Stimulated activated CD8-positive, alpha-beta memory T cell treated with anti-CD3 and anti-CD28 coated beads, Interleukin-12 subunit alpha, Interleukin-12 subunit beta, amount 100 ng/mL, for 1 hour (primary cell): ENCODE results near the gene RMND5A.

Experiments
- DNase-seq: peaks from one replicate; pipeline ENCODE4 v3.0.0-alpha.2; 2020; ENCODE audit warnings: low read depth

RMND5A gene

DNA sequence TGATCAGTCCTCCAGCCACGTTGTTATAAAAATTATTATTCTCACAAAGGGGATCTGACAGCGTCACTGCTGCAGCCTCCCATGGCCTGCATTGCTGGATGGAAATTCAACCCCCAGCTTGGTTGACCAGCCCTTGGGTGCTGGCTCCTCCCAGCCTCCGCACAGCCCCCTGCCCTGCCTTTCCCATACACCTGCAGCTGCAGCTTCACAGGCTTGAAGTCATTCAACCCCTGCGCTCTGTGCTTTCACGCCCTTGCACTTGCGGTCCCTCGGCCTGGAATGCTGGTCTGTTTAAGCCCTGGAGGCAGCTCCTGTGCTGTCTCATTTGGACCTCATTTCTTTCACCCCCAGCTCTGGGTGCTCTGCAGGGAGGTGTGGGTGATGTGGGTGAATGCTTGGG is 71.5 kb downstream of the RMND5A start:
- no peak for DNase-seq

DNA sequence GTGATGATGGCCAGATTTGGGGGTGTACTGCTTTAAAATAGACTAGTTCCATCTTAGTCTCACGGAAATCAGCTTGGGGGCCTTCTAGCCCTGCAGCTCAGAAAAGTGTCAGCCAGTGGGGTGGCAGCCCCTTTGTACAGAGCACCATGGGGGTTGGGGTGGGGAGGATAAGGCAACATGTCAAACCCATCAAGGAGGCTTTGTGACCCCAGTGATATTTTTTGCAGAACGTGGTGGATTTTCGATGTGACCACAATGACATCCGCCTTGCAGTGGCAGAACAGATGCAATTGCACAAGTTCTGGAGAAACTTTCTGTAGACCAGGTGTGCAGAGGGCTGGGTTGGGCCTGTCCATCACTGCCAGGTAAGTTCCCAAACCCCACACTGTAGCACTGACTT is 73.7 kb downstream of the RMND5A start:
- no peak for DNase-seq

DNA sequence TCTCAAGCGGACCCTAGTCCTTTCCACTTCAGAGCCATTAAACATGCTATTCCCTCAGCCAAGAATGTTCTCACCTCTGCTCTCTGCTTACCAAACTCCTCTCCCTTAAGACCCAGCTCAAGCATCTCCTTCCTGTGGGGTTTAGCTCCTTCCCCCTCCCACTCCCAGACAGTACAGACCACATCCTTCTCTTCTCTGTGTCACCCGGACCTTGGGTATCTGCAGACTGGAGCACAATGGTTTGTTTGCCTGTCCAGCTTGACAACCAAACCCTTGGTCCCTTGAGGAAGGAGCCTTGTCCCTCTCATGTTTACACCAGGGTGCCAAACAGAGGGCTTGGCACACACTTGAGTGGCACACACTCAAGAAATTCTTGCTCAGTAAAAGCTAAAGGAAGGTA is 74.8 kb downstream of the RMND5A start:
- no peak for DNase-seq

DNA sequence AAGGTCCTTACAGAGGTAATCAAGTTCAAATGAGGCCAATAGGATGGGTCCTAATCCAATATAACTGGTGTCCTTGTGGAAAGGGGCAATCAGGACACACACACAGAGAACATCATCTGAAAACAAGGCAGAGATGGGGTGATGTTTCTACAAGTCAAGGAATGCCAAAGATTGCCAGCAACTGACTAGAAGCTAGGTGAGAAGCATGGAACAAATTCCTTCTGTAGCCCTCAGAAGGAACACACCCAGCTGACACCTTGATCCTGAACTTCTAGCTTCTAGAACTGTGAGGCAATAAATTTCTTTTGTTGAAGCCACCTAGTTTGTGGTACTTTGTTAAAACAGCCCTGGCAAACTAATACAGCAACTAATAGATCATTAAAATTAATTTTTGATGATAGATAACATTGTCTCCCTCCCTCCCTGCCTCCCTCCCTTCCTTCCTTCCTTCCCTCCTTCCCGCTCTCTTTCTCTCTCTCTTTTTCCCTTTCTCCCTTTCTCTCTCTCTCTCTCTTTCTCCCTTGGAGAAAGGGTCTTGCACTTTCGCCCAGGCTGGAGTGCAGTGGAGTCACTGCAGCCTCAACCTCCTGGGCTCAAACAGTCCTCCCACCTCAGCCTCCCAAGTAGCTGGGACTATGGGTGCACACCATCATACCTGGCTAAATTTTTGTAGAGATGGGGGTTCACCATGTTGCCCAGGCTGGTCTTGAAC is 80.9 kb downstream of the RMND5A start:
- DNase-seq: no peak

DNA sequence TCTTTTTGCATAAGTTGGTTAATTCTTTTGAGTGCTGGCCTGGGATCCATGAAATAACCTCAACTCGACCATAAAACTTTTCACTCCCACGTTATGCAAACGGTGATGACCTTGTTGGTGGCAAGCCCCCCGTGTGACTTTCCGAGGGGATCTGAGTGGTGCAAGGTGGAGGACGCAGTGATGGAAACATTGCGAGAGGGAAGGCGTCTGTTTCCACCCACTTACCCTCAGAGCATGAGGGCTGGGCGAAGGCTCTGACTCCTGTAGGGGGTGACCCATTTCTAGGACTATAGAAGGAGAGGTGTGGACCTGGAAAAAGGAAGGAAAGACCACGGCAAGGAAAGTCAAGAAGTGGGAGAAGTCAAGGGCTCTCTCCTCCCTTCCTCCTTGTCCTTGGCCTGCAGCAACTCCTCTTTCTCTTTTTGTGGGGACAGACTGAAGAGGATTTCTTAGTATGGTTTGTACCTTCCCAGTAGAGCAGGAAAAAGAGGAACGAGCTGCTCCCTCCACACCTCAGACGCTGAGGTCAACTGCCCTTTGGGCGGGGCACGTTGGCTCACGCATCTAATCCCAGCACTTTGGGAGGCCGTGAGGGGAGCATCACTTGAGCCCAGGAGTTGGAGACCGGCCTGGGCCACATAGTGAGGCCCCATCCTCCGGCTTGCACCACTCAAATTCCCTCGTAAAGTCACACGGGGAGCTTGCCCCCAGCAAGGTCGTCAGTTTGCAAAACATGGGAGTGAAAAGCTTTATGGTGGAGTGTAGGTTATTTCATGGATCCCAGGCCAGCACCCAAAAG is 86.2 kb downstream of the RMND5A start:
- no peak for DNase-seq

DNA sequence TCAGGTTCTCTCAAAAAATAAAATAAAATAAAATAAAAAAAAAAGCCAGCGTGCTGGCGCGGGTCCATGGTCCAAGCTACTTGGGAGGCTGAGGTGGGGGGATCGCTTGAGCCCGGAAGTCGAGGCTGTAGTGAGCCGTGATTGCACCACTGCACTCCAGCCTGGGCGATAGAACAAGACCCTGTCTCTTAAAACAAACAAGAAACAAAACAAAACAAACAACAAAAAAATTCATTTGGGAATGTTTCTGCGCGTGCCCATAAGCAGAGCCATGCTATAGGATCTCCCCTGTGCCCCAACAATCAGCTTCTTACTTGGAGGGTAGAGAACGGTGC is 87.0 kb downstream of the RMND5A start:
- DNase-seq: no peak

DNA sequence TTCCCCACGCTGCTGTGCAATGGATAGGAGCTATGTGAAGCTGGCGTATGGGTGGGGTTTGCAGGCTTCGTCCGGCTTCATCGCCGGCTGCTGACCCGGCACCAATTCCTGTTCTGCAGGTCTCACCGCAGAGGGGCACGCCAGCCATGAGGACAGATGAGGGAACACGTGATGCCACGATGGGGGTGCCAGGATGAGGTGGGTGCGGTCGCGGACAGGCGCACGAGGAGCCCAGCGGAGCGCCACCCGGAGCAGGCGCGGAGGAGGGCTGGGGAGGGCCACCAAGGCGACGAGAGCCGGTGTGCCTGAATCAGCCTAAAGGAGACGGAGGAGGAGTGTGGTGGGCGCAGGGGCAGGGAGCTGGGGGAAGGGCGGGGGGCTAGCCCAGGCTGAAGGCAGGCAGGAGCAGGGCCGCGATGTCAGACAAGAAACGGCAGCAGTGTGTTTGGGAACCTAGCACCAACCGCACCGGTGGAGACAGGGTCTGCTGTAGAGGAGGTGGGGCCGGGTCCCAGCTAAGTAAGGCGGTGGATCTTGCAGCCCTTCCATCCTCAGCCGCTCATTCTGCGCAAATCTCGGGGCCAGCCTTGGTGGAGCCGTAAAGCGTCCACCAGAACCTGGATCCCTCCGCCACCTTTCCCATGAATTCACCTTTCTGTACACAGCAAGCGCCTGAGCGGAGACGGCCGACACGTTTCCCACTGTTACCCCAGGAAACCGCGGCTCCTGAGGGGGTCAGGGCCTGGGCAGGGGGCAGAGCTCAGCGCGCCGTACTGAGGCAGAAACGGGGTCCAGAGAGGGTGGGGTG is 87.6 kb downstream of the RMND5A start:
- DNase-seq: no peak

DNA sequence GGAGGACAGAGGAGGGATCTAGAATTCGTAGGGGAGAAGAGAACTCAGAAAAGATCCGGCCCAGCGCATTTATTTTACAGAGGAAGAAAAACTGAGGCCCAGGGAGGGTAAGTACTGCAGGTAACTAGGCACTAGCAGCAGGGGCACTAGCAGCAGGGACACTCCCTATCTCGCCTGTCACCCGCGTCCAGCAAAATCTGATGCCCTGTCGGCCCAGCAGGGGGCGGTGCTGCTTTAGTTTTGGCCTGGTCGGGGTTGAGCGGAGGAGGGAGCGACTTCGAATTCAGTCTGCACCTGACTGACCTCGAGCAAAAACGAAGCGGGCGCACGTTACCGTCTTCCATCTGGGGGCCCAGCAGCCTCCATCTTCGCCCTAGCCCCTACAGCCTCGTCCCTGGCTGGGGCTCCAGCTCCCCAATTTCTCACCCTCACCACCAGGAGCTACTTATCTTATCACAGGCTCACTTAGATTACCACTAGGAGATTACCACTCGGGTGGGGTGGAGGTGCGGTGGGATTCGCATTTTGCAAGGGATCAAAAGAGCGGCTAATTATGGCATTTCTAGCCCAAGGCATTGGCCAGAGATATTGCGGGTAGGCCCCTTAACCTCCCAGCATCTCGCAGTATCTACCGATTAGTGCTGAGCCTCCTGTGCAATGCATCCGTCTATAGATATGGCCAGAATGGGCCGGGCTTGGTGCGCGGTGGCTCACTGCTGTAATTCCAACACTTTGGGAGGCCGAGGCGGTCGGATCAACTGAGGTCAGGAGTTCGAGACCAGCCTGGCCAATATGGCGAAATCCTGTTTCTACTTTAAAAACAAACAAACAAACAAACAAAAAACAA is 88.4 kb downstream of the RMND5A start:
- peak; percentile 94 for DNase-seq

DNA sequence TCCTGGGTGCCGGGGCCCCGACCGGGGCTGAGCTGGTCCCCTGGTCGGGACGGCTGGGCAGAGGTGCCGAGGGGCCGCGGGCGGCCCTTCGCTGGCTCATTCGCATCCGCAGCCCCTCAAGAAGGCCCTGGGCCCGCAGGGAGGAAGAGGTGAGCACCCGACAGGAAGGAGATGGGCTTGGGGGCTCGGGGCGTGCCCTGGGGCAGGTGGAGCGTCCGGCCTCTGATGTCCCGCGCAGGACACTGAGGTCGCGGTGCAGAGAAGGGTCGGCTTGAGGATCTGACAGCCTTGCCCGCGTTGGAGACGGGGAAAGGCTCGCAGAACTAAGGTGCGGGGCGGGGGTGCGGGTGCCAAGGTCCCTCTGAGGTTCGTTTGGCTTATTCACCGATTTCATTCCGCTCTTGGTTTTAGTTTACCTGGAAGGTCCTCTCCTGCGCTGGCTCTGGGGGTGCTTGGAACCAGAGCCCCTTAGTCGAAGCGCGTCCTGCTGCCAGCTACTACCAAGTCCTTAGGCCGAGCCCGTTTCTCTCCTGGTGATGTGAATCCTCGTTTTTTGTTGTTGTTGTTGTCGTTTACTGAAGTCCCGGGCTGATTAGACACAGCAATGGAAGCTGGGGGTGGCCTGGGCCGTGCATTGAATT is 89.5 kb downstream of the RMND5A start:
- no peak for DNase-seq

DNA sequence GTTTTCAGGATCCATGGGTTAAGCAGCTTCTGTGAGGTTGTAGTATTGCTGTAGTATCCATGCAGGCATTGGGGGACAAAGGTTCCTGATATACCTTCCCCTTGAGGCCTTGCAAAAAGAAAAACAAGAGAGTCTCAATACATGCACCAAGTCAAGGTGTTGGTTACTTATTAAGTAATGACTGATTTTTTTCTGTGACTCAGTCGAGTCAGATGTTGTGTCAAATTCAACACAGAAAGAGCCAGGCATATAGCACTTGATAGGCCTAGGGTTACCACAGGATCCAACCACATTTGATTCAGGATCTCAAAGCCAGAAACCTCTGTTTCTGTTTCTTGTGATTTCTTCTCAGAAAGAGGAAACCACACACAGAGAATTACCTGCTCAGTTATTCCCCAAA is 95.5 kb downstream of the RMND5A start:
- DNase-seq: no peak

DNA sequence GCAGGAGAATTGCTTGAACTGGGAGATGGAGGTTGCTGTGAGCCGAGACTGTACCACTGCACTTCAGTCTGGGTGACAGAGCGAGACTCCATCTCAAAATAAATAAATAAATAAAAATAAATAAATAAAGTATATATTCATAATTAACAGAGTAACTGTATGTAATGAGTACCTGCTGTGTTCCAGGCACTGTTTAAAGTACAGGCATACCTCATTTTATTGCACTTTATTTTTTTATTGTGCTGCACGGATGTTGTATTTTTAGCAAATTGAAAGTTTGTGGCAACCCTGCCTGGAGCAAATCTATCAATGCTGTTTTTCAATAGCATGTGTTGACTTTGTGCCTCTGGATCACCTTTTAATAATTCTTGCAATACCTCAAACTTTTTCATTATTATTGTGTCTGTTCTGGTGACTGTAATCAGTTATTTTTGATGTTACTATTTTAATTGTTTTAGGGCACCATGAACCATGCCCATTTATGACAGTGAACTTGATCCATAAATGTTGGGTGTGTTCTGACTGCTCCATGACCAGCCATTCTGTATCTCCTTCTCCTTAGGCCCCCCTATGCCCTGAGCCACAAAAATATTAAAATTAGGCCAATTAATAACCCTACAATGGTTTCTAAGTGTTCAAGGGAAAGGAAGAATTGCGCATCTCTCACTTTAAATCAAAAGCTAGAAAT is 98.2 kb downstream of the RMND5A start:
- DNase-seq: no peak

DNA sequence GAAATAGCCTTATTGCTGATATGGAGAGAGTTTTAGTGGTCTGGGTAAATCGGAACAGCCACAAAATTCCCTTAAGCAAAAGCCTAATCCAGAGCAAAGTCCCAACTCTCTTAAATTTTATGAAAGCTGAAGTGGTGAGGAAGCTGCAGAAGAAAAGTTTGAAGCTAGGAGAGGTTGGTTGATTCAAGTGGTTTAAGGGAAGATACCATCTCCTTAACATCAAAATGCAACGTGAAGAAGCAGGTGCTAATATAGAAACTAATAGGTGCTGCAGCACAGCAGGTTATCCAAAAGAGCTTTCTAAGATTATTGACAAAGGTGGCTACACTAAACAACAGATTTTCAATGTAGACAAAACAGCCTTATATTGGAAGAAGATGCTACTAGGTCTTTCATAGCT is 98.9 kb downstream of the RMND5A start:
- DNase-seq: no peak

DNA sequence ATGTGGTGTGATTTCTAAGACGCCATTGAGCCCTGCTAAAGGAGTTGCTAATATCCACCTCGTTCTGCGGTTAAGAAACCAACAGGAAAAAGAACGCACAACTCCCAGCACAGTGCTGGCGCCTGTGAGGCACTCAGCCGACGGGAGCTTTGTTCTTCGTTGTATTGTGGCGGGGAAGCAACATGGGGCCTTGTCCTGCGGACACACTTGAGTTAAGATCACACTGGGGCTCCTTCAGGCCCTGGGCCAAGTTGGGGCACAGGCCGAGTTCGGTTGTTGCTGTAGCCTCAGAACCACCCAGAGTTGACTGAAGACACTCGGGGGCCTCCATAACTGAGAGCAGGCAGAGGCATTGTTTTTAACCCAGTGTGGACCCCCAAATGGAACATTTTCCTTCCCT is 101.2 kb downstream of the RMND5A start:
- DNase-seq: no peak

DNA sequence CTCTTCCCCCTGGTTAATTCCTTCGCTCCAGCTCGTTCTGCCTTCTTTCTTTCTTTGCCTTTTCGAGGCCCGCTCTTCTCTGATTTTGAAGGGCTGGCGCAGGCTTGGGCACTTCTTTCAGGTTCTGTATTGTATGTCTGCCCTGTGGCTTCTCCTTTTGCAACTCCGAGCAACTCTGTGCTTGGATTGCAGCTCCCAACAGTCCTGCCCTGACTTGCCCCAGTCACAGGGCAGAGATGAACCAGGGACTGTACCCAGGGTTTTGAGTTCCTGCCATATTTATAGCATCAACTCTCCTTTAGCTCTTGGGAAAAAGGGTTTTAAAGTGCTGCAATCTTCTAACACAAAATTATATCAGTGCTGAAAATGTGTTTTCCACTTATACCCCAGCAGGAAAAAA is 101.8 kb downstream of the RMND5A start:
- DNase-seq: no peak

DNA sequence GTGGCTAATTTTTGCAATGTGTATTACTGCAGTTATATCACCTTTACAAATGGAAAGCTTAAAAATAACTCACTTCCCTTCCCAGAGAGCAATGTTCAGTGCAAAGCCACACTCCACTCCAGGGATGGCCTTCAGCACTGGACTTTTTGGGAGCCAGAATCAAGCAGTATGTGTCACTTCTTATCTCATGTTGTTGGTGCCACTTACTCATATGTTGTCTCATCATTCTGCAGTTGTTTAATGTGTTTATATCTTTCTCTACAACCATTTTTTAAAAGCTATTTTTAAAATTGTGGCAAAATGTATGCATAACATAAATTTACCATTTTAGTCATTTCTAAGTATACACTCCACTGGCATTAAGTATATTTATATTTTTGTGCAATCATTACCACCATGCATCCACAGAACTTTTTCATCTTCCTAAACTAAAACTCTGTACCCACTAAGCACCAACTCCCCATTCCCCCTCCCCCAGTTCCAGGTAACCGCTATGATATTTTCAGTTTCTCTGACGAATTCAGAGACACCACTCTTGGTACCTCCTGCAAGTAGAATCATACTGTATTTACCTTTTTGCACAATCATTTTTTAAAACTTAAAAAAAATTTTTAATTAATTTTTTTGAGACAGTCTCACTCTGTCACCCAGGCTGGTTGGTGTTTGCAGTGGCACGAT is 102.7 kb downstream of the RMND5A start:
- DNase-seq: no peak

DNA sequence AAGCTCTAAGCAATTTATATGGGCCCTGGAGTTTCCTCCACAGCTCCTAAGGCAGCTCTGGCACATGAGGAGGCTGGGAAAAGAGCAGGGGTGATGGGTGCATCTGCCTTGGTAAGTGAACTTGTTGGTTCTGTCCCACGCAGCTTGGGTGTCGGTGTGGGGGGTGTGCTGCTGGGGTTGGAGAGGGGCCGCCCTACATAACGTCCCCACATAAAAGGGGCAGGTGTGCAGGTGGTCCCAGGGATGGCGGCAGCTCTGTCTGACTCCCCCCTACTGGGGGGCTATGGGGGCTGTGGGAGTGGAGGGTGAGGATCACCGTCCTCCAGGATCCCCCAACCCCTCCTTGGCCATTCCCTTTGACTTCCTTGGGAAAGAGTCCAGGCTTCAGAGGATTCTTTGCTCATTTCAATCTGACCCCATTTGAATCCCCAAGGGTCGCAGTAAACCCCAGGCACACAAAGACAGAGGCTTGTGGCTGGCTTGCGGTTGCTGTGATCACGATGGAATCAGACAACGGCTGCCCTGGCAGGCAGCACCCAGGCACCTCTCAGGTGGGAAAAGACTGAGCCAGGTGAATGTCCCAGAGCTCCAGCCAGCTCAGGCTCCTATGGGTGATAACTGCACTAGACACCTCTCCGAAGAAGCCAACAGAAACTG is 105.1 kb downstream of the RMND5A start:
- DNase-seq: no peak

DNA sequence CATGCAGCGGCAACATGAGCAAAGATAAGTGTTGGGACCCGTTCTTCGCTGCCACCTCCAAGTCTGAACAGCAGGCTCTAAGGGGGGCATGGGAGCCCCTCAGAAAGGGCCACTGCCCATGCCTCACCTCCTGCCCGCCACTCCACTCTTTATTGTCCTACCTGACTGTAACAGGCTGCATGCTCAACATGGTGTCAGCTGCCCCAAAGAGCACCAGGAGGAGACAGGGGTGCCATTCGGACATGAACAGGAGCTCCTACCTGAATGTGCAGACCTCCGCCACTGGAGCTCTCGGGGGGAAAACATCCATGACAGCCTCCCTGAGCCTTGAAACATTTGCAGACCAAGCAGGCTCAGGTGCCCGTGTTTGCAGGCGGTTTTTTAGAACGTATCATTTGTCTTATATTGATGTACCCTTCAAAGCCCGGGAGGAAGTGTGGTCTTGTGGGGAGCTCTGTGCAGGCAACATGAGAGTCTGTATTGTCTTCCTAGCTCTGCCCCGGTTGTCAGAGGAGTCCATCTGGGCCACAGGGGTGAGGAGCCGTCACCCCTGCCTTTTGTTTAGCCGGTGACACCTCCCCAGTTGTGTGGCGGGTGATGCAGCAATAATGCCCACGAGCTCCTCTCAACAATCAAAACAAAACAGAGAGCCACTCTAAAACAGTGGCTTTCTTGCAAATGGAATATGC is 105.7 kb downstream of the RMND5A start:
- no peak for DNase-seq

DNA sequence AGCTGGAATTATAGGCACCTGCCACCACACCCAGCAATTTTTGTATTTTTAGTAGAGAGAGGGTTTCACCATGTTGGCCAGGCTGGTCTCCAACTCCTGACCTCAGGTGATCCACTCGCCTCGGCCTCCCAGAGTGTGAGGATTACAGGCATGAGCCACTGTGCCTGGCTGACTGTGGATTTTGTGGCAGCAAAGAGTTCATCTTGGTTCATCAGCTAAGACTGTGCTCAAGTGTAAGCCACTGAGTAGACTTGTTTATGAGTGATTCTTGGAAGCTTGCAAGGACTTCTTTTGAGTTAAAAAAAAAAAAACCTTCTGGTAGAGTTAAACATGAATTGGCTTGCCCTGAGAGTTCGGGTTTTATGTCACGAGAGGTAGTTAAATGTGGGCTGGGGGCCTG is 106.9 kb downstream of the RMND5A start:
- no peak for DNase-seq
